SHP77 (cell line): ENCODE measurements around the gene ZMYND8.

ENCODE experiments used
- DNase-seq, 2 experiments: peaks; one replicate each; lab custom pipeline; 2025; lab: John Stamatoyannopoulos, UW

ZMYND8 gene

DNA sequence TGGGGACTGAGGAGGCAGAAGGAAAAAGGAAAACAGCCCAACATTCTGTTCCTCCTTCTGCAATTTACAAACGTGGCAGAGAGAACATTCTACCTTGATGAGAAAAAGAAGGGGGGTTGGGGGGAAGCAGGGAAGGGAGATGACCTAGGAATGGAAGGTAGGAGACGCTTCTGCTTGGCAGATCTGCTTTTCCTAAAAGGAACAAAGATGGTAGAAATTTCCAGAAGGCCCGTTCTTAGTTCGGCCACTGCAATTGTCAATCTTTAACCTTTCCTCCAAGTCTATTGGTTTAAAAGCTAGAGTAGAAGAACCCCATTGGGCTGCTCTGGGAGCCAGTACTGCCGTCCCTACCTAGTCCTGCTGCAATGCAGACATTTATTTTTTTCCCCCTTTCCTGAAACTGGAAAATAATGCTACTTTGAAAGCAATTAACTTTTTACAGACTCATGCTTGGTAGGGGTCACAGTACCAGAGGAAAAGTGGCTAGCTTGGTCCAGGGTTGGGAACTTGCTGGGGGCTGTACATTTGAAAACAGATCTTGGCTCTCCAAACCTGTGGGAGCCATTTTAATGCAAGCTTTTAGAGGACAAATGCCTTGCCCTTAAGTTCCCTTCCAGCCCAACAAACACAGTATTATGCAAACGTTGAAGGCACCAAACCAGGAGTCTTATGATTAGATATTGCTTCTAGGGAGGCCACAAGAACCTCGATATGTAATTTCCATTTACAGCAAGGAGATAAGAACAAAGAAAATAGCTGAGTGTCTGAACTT, 2.6 kb downstream of the ZMYND8 start:
- no peak for DNase-seq

DNA sequence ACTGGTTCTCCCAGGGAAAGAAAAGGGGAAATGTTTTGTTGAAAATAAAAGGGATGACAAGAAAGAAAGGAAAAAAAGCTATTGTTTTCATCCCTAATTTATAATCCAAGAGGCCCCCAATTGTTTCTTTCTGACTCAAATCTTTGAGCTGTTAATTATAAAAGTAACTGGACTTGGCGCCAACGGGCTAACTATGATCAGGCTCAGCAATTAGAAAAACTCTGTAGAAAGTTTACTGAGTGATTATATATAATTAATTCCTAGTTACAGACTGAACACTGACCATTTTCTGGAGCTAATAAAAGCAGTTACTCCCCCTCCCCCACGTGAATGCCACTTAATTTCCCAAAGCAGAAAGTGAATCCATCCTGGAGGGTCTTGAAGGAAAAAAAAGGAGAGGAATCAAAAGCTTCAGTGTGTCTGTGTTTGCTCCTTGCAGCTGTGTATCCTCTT, 3.2 kb downstream of the ZMYND8 start:
- DNase-seq = no peak

DNA sequence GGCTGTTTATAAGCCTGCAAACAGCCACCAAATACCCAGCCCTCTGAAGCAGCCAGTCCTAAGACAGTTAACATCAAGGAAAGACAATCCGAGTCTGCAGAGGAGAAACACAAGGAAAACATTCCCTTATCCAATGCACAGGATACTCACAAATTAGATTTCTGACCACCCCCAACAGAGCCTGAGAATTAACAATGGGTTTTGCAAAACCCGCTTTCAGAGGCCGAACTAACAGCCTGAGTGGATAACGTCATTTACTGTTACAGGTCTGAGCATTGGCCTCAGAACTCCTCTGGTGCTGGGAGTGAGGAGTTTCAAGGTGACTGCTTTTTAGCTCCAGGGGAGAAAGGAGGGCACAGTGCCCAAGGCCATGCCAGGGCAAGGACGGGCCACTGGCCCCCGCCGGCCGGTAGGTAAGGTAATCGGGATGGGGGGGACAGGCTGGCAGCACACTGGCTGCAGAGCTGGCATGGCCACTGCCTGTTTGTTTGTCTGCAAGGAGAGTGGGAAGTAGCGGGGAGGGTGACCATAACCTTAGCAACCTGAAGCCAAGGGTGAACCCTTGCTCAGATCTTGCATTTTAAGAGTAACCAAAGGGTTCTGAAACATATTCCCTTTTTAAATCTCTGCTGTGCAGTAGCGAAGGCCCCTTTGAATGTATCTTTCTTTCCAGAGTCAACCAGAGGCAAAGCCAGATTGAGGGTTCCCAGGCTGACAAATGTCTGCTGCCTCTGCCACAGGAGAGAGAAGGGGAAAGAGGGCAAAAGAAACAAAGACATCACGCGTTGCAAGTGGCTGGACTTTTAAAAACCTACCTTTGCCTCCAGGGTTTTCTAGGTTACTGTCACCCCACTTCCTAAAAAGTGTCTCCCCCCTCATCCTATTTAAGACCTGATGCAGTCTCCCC, 3.9 kb downstream of the ZMYND8 start:
- DNase-seq = no peak

DNA sequence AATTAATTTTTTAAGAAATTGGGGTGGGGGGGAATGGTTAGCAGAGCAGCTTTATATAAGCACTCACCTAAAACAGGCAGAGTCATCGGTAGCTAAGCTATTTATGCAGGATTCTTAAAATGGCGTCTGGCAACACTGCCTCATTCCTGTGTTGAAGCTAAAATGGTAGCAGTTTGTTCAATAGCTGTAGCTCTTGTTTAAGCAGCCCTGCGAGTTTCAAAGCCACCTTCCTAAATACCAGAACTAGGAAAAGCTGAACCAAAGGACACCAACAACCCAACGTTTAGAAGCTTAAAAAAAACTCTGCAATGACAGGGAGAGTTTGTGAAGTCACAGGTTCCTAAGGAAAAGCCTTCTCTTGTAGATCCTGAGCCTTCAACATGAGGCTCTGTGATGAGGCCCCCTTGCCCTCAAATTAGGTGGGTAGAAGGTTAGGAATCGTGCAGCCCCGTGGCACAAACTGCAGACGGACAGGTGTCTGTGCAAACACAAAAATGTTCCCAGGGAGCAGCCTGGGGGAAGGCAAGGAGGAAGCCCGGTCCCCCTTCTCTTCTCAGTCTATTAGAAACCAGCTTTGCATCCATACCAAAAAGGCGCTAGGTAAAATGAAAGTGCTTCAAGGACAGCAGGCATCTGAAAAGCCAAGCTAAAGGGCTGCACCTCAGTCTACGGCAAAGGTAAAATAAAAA, 4.7 kb downstream of the ZMYND8 start:
- no peak for DNase-seq

GRCh38 chr20:47350691-47351545, 5.6 kb downstream of the ZMYND8 start:
- DNase-seq = no peak

DNA sequence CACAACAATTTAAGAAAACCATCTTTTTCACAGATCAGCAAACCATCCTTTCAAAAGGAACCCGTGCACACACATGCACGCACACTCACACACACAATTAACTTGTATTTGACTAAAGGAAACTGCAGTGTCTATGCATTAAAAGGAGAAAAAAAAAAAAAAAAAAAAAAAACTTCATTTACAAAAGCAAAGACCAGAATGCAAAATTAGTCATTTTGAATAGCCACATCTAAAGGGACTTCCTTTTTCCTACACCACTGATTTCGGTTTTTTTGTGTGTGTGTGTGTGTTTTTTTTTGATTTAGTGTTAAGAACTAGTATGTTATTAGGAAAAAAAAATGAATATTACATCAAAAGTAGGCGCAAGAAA, 6.3 kb downstream of the ZMYND8 start:
- no peak for DNase-seq

DNA sequence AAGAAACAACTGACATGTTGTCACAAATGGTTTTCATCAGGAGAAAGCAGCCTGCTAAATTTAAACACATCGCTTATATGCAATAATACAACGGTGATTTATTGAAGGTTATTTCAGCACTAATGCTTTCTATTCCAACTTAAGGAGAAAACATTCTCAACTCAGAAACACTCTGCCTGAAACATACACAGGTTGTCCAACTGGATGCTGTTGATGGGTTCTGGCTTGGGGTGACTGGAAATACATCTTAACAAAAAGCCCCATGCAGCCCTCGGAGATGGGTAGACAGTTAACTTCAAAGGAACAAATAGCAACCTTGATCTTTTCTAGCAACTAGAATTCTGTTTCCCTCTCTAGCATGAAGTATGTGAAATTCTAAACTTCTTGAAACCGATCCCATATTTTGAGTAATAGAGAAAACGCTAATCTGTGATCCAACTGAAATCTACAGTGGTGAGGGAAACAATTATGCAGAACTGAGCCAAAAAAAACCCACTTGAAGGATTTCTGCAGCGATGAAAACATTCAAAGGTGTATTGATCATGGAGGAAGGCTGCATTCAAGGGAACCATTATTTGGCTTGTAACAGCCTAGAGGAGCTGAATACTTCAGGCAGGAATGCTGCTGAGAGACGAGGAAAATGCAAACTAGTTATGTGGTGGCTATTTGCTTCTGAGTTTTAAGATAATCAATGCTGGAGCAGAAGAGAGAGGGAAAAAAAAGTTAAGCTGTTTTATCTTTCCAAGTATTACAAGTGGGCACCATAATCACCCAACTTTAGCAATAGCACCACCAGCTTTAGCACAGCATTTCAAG, 6.9 kb downstream of the ZMYND8 start:
- no peak for DNase-seq

DNA sequence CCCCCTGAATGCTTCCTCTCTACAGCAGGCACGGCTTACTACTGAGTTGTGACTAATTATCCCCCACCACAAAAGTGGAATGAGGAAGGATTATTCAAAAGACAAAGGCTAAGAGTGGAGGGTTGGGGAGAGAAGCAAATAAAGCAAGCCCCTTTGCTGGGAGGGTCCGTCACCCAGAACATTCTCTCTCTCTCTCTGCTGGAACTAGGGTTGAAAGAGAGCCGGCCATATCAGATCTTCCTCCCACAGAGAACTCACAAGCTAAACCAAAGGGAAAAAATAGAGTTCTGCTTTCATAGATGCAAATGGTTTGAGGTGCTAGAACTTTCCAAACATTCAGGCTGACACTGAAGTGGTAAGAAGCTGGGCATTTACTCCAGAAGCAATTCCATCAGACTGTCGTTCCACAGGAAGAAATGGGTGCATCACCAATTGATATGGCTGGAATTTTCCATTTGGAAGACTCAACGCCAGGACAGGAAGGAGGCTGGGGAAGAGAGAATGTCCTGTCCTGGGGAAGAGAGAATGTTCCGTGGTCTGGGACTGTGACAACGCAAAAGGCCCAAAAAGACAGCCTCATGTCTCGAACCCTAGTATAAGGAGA, 7.9 kb downstream of the ZMYND8 start:
- DNase-seq = no peak

DNA sequence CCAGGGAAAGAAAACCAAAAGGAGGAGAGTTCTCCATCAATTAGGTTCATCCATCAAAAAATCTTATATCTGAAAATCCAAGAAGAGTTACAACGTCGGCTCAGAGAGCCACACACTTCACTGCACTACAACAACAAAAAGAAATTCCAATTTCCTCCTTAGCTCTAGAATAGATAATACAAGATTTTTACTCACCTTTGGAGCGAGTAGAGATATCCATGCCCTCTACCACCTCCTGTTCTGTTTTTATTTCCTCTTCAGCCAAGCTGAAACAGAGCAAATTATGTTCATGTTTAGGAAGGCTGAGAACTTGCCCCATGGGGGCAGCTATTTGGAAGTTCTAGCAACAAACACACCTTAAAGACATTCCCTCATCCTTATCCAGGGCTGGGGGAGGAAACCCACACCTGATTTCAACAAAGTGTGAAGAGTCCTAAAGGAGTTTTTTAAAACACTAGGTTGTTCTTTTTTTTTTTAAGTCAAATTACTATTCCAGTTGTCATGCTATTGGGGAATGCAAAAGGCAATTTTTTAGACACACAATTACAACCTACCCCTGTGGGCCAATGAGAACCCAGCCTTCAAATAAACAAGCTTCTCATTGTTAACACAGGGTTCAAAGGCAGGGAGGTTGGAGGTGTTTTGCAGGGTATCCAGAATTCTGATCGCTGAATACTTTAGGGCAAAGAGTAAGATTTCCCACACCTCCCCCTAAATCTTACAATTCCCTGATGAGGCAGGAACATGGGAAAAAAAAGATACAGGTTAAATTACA, 8.7 kb downstream of the ZMYND8 start:
- DNase-seq = no peak

GRCh38 chr20:47346172-47346571, 10.3 kb downstream of the ZMYND8 start:
- no peak for DNase-seq

DNA sequence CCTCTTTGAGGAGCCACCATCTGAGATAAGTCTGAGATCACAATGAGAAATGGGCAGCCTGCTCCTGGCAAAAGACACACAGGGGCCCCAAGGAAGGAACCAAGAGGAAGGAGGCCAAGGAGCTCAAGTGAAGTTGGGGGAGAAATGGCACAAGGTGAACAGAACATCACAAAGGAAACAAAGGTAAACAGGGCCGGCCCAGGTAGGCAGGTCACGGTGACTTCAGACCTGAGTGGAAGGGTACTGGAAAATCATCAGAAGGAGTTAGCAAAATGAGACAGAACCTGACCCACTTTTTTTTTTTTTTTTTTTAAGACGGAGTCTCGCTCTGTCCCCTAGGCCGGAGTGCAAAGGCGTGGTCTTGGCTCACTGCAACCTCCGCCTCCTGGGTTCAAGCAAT, 11.3 kb downstream of the ZMYND8 start:
- no peak for DNase-seq

DNA sequence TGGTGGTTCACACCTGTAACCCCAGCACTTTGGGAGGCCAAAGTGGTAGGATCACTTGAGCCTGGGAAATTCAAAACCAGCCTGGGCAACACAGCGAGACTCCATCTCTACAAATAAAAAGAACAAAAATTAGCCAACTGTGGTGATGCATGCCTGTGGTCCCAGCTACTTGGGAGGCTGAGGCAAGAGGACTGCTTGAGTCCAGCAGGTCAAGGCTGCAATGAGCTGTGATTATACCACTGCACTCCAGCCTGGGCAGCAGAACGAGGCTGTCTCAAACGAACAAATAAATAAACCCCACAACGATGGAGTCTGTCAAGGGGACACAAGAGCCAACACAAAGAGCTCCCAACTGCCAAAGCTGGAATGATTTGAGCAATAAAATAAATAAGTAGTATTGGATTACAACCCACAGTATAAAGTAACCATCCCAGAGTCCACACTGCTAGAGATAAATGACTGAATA, 13.5 kb downstream of the ZMYND8 start:
- no peak for DNase-seq

DNA sequence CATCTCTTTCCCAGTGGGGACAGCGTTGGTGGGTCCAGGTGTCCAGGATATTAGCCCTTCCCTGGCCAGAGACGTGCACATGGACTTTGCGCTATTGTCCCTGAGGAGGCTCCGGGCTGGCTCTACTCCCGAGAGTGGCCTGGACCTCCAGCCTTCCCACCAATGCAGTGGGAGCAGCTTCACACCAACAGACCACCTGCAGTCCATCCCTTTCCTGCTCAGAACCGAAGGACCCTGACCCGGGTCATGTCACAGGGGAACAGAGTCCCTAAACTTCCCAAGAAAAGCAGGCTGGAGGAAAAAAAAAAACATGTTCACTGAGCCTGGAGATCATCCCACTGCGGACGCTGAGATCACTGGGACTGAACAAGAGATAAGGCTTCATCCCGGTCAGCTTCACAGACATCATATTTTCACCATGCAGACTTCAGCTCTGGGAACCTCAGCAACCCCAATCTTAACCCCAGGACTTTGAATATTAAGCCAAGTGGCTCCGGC, 18.3 kb downstream of the ZMYND8 start:
- no peak for DNase-seq

- no peak for DNase-seq
Measured at GRCh38 chr20:47337413-47337812, 19.1 kb downstream of the ZMYND8 start.

GRCh38 chr20:47336129-47336754, 20.3 kb downstream of the ZMYND8 start:
- DNase-seq = no peak

DNA sequence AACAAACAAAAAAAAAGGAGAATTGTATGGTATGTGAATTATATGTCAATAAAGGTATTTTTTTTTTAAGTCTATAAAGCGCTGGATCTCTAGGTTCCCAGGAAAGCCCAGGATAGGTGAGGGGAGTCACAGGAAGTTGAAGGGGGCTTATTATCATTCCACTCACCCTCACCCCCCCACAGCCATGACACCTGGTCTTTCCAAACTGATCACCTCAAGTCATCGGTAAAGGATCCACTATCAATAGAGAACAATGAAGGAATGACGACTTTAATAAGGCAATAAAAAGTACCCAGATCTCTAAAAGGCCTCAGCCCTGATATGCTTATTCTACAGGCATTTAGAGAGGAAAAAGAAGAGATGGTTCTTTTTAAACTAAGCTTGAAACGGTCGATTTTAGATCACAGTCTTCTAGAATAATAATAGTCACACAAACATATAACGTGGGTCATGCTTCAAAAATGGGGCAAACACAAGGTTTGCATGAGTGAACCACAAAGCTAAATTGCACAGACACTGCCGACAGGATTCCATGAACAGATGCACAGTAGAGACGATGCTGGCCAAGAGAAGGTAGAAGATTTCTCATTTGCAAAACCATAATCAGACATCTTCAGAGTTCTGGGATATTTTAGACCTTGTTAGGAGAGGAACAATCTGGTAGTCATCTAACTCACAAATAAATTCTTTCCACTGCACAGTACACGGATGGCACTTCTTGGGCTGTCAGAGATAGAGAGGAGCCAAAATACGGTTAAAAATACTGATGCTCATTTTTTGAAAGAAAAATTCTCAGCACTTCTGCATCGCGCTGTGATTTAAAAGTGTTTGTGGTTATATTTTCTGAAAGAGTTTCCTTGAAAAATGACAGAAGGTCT, 21.0 kb downstream of the ZMYND8 start:
- DNase-seq = no peak

GRCh38 chr20:47334022-47334551, 22.4 kb downstream of the ZMYND8 start:
- DNase-seq = no peak
